ENCODE measurements around the gene LAGE3. TPM values are rescaled to one million over a fixed set of nuclear protein-coding genes. Genes with fewer than 3 reads are reported as not detected.

The LAGE3 gene
- total RNA-seq, 1 donor from 2014 or later, result 27.7 TPM

DNA sequence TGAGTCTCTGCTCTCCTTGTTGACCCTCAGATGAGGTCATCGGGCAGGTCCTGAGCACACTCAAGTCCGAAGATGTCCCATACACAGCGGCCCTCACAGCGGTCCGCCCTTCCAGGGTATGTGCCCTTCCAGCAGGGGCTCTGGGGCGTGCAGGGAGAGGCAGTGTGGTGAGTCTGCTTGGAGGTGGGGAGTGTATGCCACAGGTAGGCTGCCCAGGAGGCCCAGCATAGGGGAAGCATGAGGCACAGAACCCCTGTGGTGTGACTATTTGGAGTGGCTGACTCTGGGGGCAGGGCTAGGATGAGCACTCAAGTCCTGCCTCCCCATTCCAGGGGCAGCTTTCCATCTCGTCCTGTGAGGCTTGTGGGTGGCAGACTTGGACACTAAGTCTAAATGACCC is 45.5 kb downstream of the LAGE3 start:
- intact Hi-C loops (cut with DNase I), result no loop called here
- Histone ChIP-seq H3K9me3 (no peaks in the 10 kb centered on the region), H3K27me3 (no peaks in the 10 kb centered on the region), H3K27ac (no peak overlapping the region), H3K4me3 (no peak overlapping the region), H3K4me1 (peaks cover 6% of the 10 kb centered on the region), H3K36me3 (peaks cover 0 to 4% of the 10 kb centered on the region in 2 donors)
- TF ChIP-seq POLR2A (IDR thresholded peaks at IDR 0.05) (no peak), POLR2AphosphoS5 (IDR thresholded peaks at IDR 0.05; ENCODE audit: insufficient read depth in 1 of 2, low read depth in 1 of 2) (no peak)
- TF ChIP-seq, protein P1, sequence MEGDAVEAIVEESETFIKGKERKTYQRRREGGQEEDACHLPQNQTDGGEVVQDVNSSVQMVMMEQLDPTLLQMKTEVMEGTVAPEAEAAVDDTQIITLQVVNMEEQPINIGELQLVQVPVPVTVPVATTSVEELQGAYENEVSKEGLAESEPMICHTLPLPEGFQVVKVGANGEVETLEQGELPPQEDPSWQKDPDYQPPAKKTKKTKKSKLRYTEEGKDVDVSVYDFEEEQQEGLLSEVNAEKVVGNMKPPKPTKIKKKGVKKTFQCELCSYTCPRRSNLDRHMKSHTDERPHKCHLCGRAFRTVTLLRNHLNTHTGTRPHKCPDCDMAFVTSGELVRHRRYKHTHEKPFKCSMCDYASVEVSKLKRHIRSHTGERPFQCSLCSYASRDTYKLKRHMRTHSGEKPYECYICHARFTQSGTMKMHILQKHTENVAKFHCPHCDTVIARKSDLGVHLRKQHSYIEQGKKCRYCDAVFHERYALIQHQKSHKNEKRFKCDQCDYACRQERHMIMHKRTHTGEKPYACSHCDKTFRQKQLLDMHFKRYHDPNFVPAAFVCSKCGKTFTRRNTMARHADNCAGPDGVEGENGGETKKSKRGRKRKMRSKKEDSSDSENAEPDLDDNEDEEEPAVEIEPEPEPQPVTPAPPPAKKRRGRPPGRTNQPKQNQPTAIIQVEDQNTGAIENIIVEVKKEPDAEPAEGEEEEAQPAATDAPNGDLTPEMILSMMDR (IDR thresholded peaks at IDR 0.05), result no peak
- DNase-seq (ENCODE audit: extremely low spot score in 2 of 2), result no peak

DNA sequence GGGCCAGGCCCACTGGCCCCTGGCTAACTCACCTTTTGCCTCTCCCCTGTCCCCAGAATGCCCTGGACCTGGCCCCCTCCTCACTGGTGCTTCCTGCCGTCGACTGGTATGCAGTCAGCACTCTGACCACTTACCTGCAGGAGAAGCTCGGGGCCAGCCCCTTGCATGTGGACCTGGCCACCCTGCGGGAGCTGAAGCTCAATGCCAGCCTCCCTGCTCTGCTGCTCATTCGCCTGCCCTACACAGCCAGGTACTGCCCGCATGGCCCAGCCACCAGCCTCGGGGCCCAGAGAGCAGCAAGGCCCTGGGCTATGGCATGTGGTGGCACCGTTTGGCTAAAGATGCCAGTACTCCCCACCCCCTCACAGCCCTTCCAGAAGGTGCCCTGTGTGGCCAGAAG is 46.9 kb downstream of the LAGE3 start:
- Histone ChIP-seq H3K4me3 (no peak overlapping the region), H3K36me3 (peaks cover 0 to 4% of the 10 kb centered on the region in 2 donors), H3K9me3 (no peaks in the 10 kb centered on the region), H3K27me3 (no peaks in the 10 kb centered on the region), H3K27ac (no peak overlapping the region), H3K4me1 (peaks cover 6% of the 10 kb centered on the region)
- DNase-seq (ENCODE audit: extremely low spot score in 2 of 2), result no peak
- intact Hi-C loops (cut with DNase I), result no loop called here
- TF ChIP-seq, protein P1 (IDR thresholded peaks at IDR 0.05), result no peak
- TF ChIP-seq POLR2AphosphoS5 (IDR thresholded peaks at IDR 0.05; ENCODE audit: insufficient read depth in 1 of 2, low read depth in 1 of 2), result no peak
- no peak for TF ChIP-seq POLR2A (IDR thresholded peaks at IDR 0.05)

DNA sequence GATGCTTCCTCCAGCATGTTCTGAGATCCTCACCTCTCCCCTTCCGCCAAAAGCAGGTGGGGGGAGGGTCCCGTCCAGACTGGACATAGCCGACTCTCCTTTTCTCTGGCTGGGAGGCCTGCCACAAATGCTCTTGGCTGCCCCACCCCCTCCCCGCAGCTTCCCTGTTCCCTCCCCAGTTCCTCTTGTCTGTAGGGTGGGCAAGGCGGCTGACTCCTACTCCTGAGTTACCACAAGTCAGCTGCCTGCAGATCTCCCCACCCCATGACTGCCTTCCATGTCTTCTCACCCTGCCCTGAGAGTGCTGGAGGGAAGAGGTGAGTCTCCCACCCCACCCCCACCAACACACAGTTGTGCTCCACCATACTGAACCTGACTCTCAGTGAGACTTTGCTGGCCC is 47.7 kb downstream of the LAGE3 start:
- no peak overlapping the region for H3K27ac ChIP-seq
- H3K36me3 ChIP-seq, result peaks cover 0 to 4% of the 10 kb centered on the region in 2 donors
- intact Hi-C loops (cut with DNase I), result no loop called here

DNA sequence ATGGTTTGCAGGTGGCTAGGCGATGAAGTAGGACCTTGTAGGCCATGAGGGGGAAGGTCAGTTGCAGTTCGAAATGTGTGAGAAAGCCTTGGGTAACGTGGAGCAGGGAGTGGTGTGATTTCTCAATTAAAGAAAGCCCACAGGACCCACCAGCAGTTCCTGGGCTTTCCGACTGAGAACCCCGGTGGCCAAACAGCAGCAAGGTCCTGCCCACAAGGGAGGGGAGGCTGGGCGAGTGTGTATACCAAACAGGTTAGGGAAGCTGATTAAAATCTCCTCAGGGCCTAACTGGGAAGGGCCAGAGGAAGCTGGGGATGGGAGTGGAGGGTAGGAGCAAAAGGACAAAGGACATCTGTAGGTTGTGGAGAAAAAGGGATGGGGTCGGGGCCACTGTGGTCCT is 48.2 kb downstream of the LAGE3 start:
- TF ChIP-seq POLR2AphosphoS5 (IDR thresholded peaks at IDR 0.05; ENCODE audit: insufficient read depth in 1 of 2, low read depth in 1 of 2), result no peak
- TF ChIP-seq, protein P1 (IDR thresholded peaks at IDR 0.05), result no peak
- TF ChIP-seq POLR2A (IDR thresholded peaks at IDR 0.05), result no peak
- no peaks in the 10 kb centered on the region for H3K27me3 ChIP-seq
- H3K36me3 ChIP-seq, result peaks cover 0 to 4% of the 10 kb centered on the region in 2 donors
- intact Hi-C loops (cut with DNase I), result no loop called here
- DNase-seq (ENCODE audit: extremely low spot score in 2 of 2), result no peak
- no peaks in the 10 kb centered on the region for H3K9me3 ChIP-seq
- no peak overlapping the region for H3K4me3 ChIP-seq
- peak overlapping the region; percentile 17 for H3K27ac ChIP-seq
- H3K4me1 ChIP-seq, result peaks cover 6% of the 10 kb centered on the region

More for the DNA sequence above, 47.7 kb downstream of the LAGE3 start:
- Histone ChIP-seq H3K9me3 (no peaks in the 10 kb centered on the region), H3K27me3 (no peaks in the 10 kb centered on the region), H3K4me3 (no peak overlapping the region), H3K4me1 (peaks cover 6% of the 10 kb centered on the region)
- no peak for DNase-seq (ENCODE audit: extremely low spot score in 2 of 2)
- TF ChIP-seq, protein P1 (IDR thresholded peaks at IDR 0.05), result no peak
- TF ChIP-seq POLR2AphosphoS5 (IDR thresholded peaks at IDR 0.05; ENCODE audit: insufficient read depth in 1 of 2, low read depth in 1 of 2) (no peak), POLR2A (IDR thresholded peaks at IDR 0.05) (no peak)

DNA sequence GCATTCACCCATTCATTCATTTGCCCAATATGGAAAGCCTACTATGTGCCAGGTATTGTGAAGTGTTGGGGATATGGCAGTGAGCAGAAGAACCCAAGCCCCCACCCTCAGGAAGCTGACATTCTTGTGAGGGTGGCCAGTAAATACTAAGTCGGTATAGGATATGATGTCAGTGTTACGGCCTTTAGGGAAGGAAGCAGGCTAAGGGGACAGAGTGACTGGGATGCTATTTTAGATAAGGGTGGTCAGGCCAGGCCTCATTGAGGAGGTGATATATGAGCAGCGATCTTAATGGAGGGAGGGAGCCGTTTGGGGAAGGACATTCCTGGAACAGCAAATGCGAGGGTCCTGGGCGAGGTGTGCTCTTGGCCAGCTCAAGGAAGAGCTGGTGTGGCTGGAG is 48.6 kb downstream of the LAGE3 start:
- no peak for DNase-seq (ENCODE audit: extremely low spot score in 2 of 2)
- no peaks in the 10 kb centered on the region for H3K9me3 ChIP-seq
- H3K4me1 ChIP-seq, result peaks cover 6% of the 10 kb centered on the region
- peak overlapping the region; percentile 17 for H3K27ac ChIP-seq
- H3K36me3 ChIP-seq, result peaks cover 0 to 4% of the 10 kb centered on the region in 2 donors
- H3K4me3 ChIP-seq, result no peak overlapping the region
- TF ChIP-seq POLR2A (IDR thresholded peaks at IDR 0.05), result no peak
- no peak for TF ChIP-seq POLR2AphosphoS5 (IDR thresholded peaks at IDR 0.05; ENCODE audit: insufficient read depth in 1 of 2, low read depth in 1 of 2)
- TF ChIP-seq, protein P1 (IDR thresholded peaks at IDR 0.05), result no peak
- intact Hi-C loops (cut with DNase I), result no loop called here
- no peaks in the 10 kb centered on the region for H3K27me3 ChIP-seq
